Calu3 (cell line): ENCODE results near the gene FGD3. TPM values are rescaled to one million over a fixed set of nuclear protein-coding genes. Genes with fewer than 3 reads are reported as not detected.

Experiments
- BruUV-seq: library from RNA; stranded (reverse); fragments of 400-500 nt; replicated peaks from 2 replicates; lab custom pipeline; 2021; lab: Mats Ljungman, UMichigan
- CTCF ChIA-PET: fragments of 300-600 bp; sonication (Branson Sonifier 250); formaldehyde crosslinking; loops from one replicate; lab custom pipeline; 2022; ENCODE audit warnings: antibody characterized with exemption; lab: Charles Lee
- DNase-seq: peaks from one replicate; pipeline ENCODE4 v3.0.0; 2022
- H3K27ac Mint-ChIP-seq: one replicate; pipeline ENCODE4 v1.8.0; 2022; ENCODE audit warnings: mixed read lengths; ENCODE audit not compliant: unreplicated experiment
- H3K27me3 Mint-ChIP-seq: one replicate; pipeline ENCODE4 v1.8.0; 2022; ENCODE audit warnings: mixed read lengths; ENCODE audit not compliant: unreplicated experiment
- H3K36me3 Mint-ChIP-seq: one replicate; pipeline ENCODE4 v1.8.0; 2022; ENCODE audit warnings: mild to moderate bottlenecking, moderate library complexity, mixed read lengths; ENCODE audit not compliant: insufficient read depth, unreplicated experiment
- H3K4me1 Mint-ChIP-seq: one replicate; pipeline ENCODE4 v1.8.0; 2022; ENCODE audit warnings: mild to moderate bottlenecking, low read depth, mixed read lengths; ENCODE audit not compliant: unreplicated experiment
- H3K4me3 Mint-ChIP-seq: one replicate; pipeline ENCODE4 v1.8.0; 2022; ENCODE audit warnings: mild to moderate bottlenecking, low read depth, moderate library complexity, mixed read lengths; ENCODE audit not compliant: unreplicated experiment
- H3K9me3 Mint-ChIP-seq: one replicate; pipeline ENCODE4 v1.8.0; 2022; ENCODE audit warnings: low read depth, mixed read lengths; ENCODE audit not compliant: unreplicated experiment
- CTCF ChIP-seq: fragments of 200-600 bp; IDR thresholded peaks from one replicate; pipeline ENCODE4 v1.8.0; 2022; ENCODE audit warnings: antibody characterized with exemption; ENCODE audit not compliant: unreplicated experiment
- intact Hi-C: fragments of 100-400 bp; cut with micrococcal nuclease; formaldehyde crosslinking; loops from one replicate; pipeline ENCODE4 v1.10.0; 2022; ENCODE audit not compliant: unreplicated experiment
- total RNA-seq: library from RNA; stranded (reverse); gene quantifications from 2 replicates; pipeline ENCODE4 v1.2.3, GENCODE V29; 2022

Gene FGD3
- total RNA-seq, 1 experiment from 2014 or later, result 3.1 TPM

GRCh38 chr9:93082841-93083411 lies 135.6 kb downstream of the FGD3 start:
- no peaks in the 10 kb centered on the region for H3K36me3 Mint-ChIP-seq
- no peak overlapping the region for H3K4me3 Mint-ChIP-seq
- no peaks in the 10 kb centered on the region for H3K27me3 Mint-ChIP-seq
- CTCF ChIA-PET, result no interaction called here
- DNase-seq, result no peak
- no peak overlapping the region for H3K27ac Mint-ChIP-seq
- no peaks in the 10 kb centered on the region for H3K4me1 Mint-ChIP-seq
- no TSS peak for BruUV-seq
- TF ChIP-seq CTCF, result no peak
- intact Hi-C loops, result no loop called here
- H3K9me3 Mint-ChIP-seq, result no peaks in the 10 kb centered on the region

GRCh38 chr9:93083592-93084470 lies 136.5 kb downstream of the FGD3 start:
- no peaks in the 10 kb centered on the region for H3K36me3 Mint-ChIP-seq
- no peak for DNase-seq
- TF ChIP-seq CTCF, result no peak
- intact Hi-C loops, result no loop called here
- H3K27me3 Mint-ChIP-seq, result no peaks in the 10 kb centered on the region
- no peak overlapping the region for H3K4me3 Mint-ChIP-seq
- CTCF ChIA-PET, result no interaction called here
- H3K27ac Mint-ChIP-seq, result no peak overlapping the region
- no peaks in the 10 kb centered on the region for H3K4me1 Mint-ChIP-seq
- BruUV-seq, result no TSS peak
- no peaks in the 10 kb centered on the region for H3K9me3 Mint-ChIP-seq

GRCh38 chr9:93084471-93084881 lies 137.2 kb downstream of the FGD3 start:
- intact Hi-C loops, result no loop called here
- DNase-seq, result no peak
- Mint-ChIP-seq H3K4me3 (no peak overlapping the region), H3K27me3 (no peaks in the 10 kb centered on the region), H3K4me1 (no peaks in the 10 kb centered on the region), H3K27ac (no peak overlapping the region), H3K9me3 (no peaks in the 10 kb centered on the region), H3K36me3 (no peaks in the 10 kb centered on the region)
- CTCF ChIA-PET, result no interaction called here
- no peak for TF ChIP-seq CTCF
- BruUV-seq, result no TSS peak

- H3K27me3 Mint-ChIP-seq, result no peaks in the 10 kb centered on the region
- BruUV-seq, result no TSS peak
- CTCF ChIA-PET, result no interaction called here
- intact Hi-C loops, result no loop called here
- no peak overlapping the region for H3K27ac Mint-ChIP-seq
- no peaks in the 10 kb centered on the region for H3K36me3 Mint-ChIP-seq
- no peaks in the 10 kb centered on the region for H3K9me3 Mint-ChIP-seq
- no peak for DNase-seq
- TF ChIP-seq CTCF, result no peak
- no peaks in the 10 kb centered on the region for H3K4me1 Mint-ChIP-seq
- H3K4me3 Mint-ChIP-seq, result no peak overlapping the region
Observed at GRCh38 chr9:93085676-93086075, 138.4 kb downstream of the FGD3 start.

Other genes starting within 250 kb of the FGD3 start
- 18.7 and 21.9 TPM in 2 replicates for gene BICD2, start 182.7 kb upstream of the FGD3 start, total RNA-seq
- 5.8 and 6.3 TPM in 2 replicates for gene ZNF484, start 69.5 kb upstream of the FGD3 start, total RNA-seq
- 0.69 and 1.3 TPM in 2 replicates for gene SUSD3, start 111.2 kb downstream of the FGD3 start, total RNA-seq
- gene CARD19, start 148.7 kb downstream of the FGD3 start, total RNA-seq, result 26.1 and 26.4 TPM in 2 replicates
- gene NINJ1, start 186.7 kb downstream of the FGD3 start, total RNA-seq, result 12.6 and 15.2 TPM in 2 replicates
- gene WNK2, start 236.6 kb downstream of the FGD3 start, total RNA-seq, result 81.2 and 85.7 TPM in 2 replicates